Neural cell (in vitro differentiated cells): ENCODE measurements around the gene GMEB2. TPM values are rescaled to one million over a fixed set of nuclear protein-coding genes. Genes with fewer than 3 reads are reported as not detected.
"Not testable (repeated sequence)": the region's sequence is repeated elsewhere in the genome, so short reads cannot be mapped to it uniquely, and the experiment has no call there.

Experiments used
- H2AFZ ChIP-seq: fragments of 200-600, 300-800 bp; sonication (generic), shearing (Covaris generic); 2 replicates; pipeline ENCODE4 v1.6.0; 2014; ENCODE audit warnings: low read depth, mild to moderate bottlenecking, antibody characterized with exemption, low read length, moderate library complexity
- H3F3A ChIP-seq: fragments of 200-600 bp; shearing (Covaris generic); 2 replicates; pipeline ENCODE4 v1.6.1; 2016; ENCODE audit warnings: mild to moderate bottlenecking, moderate library complexity, mixed read lengths, antibody characterized with exemption, low read length; ENCODE audit not compliant: insufficient read depth, poor library complexity, severe bottlenecking
- H3K27ac ChIP-seq: fragments of 200-600, 300-800 bp; sonication (generic), shearing (Covaris generic); 2 replicates; pipeline ENCODE4 v1.5.1; 2014; ENCODE audit warnings: mild to moderate bottlenecking, low read length, moderate library complexity
- H3K27me3 ChIP-seq: fragments of 300-800, 200-600 bp; sonication (generic), shearing (Covaris generic); 2 replicates; pipeline ENCODE4 v1.6.0; 2014; ENCODE audit warnings: mild to moderate bottlenecking, low read depth, low read length, moderate library complexity; ENCODE audit not compliant: insufficient read depth
- H3K36me3 ChIP-seq: fragments of 300-800, 200-600 bp; sonication (generic), shearing (Covaris generic); 2 replicates; pipeline ENCODE4 v1.5.1; 2014; ENCODE audit warnings: mild to moderate bottlenecking, antibody characterized with exemption, low read length, moderate library complexity; ENCODE audit not compliant: insufficient read depth
- H3K4me2 ChIP-seq: fragments of 300-800, 200-600 bp; sonication (generic), shearing (Covaris generic); 2 replicates; pipeline ENCODE4 v1.6.0; 2014; ENCODE audit warnings: mild to moderate bottlenecking, low read length
- H3K4me3 ChIP-seq: fragments of 300-800, 200-600 bp; sonication (generic), shearing (Covaris generic); 2 replicates; pipeline ENCODE4 v1.5.1; 2014; ENCODE audit warnings: mild to moderate bottlenecking, low read length, moderate library complexity
- H3K79me2 ChIP-seq: fragments of 200-600 bp; shearing (Covaris generic); replicated peaks from 2 replicates; pipeline ENCODE4 v1.6.0; 2014; ENCODE audit warnings: mild to moderate bottlenecking, low read length, moderate library complexity; ENCODE audit not compliant: insufficient read depth
- H3K9ac ChIP-seq: fragments of 300-800, 200-600 bp; sonication (generic), shearing (Covaris generic); 2 replicates; pipeline ENCODE4 v1.6.1; 2016; ENCODE audit warnings: mild to moderate bottlenecking, low read length, mixed read lengths
- H3K9me2 ChIP-seq: fragments of 200-600 bp; shearing (Covaris generic); 2 replicates; pipeline ENCODE4 v1.6.1; 2016; ENCODE audit warnings: mild to moderate bottlenecking, low read length, mixed read lengths; ENCODE audit not compliant: insufficient read depth
- H3K9me3 ChIP-seq: fragments of 200-600, 300-800 bp; sonication (generic), shearing (Covaris generic); 2 replicates; pipeline ENCODE4 v1.6.1; 2016; ENCODE audit warnings: mild to moderate bottlenecking, mixed run types, low read length, moderate library complexity, mixed read lengths
- H4K20me1 ChIP-seq: fragments of 200-600 bp; shearing (Covaris generic); 2 replicates; pipeline ENCODE4 v1.6.1; 2016; ENCODE audit warnings: mild to moderate bottlenecking, mixed run types; ENCODE audit not compliant: insufficient read depth
- EP300 ChIP-seq: fragments of 450-650 bp; conservative IDR thresholded peaks from 2 replicates; pipeline ENCODE4 v1.6.1; 2014; ENCODE audit warnings: antibody characterized with exemption, mild to moderate bottlenecking, moderate library complexity; ENCODE audit not compliant: poor library complexity, severe bottlenecking
- EZH2 ChIP-seq: fragments of 200-600, 300-800 bp; shearing (Covaris generic), sonication (generic); IDR thresholded peaks from 2 replicates; pipeline ENCODE4 v1.6.1; 2014; ENCODE audit warnings: antibody characterized with exemption, low read length, borderline replicate concordance, mild to moderate bottlenecking; ENCODE audit not compliant: insufficient read depth, poor library complexity, severe bottlenecking
- MXI1 ChIP-seq: fragments of 450-650 bp; conservative IDR thresholded peaks from 2 replicates; pipeline ENCODE4 v1.6.1; 2014; ENCODE audit warnings: antibody characterized with exemption, mild to moderate bottlenecking; ENCODE audit not compliant: poor library complexity, severe bottlenecking
- POLR2AphosphoS5 ChIP-seq: IDR thresholded peaks from 2 replicates; pipeline ENCODE4 v1.6.1; 2012
- RAD21 ChIP-seq: fragments of 450-650 bp; conservative IDR thresholded peaks from 2 replicates; pipeline ENCODE4 v1.6.1; 2014; ENCODE audit warnings: antibody characterized with exemption, mild to moderate bottlenecking, moderate library complexity
- SMC3 ChIP-seq: fragments of 450-650 bp; conservative IDR thresholded peaks from 2 replicates; pipeline ENCODE4 v1.6.1; 2014; ENCODE audit warnings: antibody characterized with exemption, mild to moderate bottlenecking, moderate library complexity; ENCODE audit not compliant: poor library complexity
- TAF1 ChIP-seq: IDR thresholded peaks from 2 replicates; pipeline ENCODE4 v1.6.1; 2012; ENCODE audit warnings: low read depth
- polyA plus RNA-seq: library from polyadenylated mRNA; depleted of rRNA; stranded (reverse); fragments of >200 nt; gene quantifications from 2 replicates; pipeline ENCODE4 v1.2.3, GENCODE V29; 2014
- TF ChIP-seq, protein P1 (sequence below): fragments of 450-650 bp; IDR thresholded peaks from 2 replicates; pipeline ENCODE4 v1.5.1; 2014; ENCODE audit warnings: antibody characterized with exemption, mild to moderate bottlenecking, moderate library complexity; ENCODE audit not compliant: poor library complexity, severe bottlenecking
- TF ChIP-seq, protein P2 (sequence below): IDR thresholded peaks from 2 replicates; pipeline ENCODE4 v1.6.1; 2012; ENCODE audit warnings: borderline replicate concordance

The GMEB2 gene
- polyA plus RNA-seq, 1 donor from 2014 or later = 13.7 TPM

GRCh38 chr20:63673951-63674350, 47.0 kb upstream of the GMEB2 start:
- no peak overlapping the region for H3K4me2 ChIP-seq
- no peaks in the 10 kb centered on the region for H3K36me3 ChIP-seq
- no peaks in the 10 kb centered on the region for H3K27me3 ChIP-seq
- no peak overlapping the region for H3K9ac ChIP-seq
- TF ChIP-seq MXI1 = no peak
- TF ChIP-seq EP300 = no peak
- TF ChIP-seq, protein P1, sequence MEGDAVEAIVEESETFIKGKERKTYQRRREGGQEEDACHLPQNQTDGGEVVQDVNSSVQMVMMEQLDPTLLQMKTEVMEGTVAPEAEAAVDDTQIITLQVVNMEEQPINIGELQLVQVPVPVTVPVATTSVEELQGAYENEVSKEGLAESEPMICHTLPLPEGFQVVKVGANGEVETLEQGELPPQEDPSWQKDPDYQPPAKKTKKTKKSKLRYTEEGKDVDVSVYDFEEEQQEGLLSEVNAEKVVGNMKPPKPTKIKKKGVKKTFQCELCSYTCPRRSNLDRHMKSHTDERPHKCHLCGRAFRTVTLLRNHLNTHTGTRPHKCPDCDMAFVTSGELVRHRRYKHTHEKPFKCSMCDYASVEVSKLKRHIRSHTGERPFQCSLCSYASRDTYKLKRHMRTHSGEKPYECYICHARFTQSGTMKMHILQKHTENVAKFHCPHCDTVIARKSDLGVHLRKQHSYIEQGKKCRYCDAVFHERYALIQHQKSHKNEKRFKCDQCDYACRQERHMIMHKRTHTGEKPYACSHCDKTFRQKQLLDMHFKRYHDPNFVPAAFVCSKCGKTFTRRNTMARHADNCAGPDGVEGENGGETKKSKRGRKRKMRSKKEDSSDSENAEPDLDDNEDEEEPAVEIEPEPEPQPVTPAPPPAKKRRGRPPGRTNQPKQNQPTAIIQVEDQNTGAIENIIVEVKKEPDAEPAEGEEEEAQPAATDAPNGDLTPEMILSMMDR = no peak
- no peak for TF ChIP-seq SMC3
- no peak for TF ChIP-seq RAD21
- TF ChIP-seq, protein P2, sequence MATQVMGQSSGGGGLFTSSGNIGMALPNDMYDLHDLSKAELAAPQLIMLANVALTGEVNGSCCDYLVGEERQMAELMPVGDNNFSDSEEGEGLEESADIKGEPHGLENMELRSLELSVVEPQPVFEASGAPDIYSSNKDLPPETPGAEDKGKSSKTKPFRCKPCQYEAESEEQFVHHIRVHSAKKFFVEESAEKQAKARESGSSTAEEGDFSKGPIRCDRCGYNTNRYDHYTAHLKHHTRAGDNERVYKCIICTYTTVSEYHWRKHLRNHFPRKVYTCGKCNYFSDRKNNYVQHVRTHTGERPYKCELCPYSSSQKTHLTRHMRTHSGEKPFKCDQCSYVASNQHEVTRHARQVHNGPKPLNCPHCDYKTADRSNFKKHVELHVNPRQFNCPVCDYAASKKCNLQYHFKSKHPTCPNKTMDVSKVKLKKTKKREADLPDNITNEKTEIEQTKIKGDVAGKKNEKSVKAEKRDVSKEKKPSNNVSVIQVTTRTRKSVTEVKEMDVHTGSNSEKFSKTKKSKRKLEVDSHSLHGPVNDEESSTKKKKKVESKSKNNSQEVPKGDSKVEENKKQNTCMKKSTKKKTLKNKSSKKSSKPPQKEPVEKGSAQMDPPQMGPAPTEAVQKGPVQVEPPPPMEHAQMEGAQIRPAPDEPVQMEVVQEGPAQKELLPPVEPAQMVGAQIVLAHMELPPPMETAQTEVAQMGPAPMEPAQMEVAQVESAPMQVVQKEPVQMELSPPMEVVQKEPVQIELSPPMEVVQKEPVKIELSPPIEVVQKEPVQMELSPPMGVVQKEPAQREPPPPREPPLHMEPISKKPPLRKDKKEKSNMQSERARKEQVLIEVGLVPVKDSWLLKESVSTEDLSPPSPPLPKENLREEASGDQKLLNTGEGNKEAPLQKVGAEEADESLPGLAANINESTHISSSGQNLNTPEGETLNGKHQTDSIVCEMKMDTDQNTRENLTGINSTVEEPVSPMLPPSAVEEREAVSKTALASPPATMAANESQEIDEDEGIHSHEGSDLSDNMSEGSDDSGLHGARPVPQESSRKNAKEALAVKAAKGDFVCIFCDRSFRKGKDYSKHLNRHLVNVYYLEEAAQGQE = no peak
- TF ChIP-seq EZH2 = no peak
- no peak for TF ChIP-seq TAF1
- no peak for TF ChIP-seq POLR2AphosphoS5
- no peaks in the 10 kb centered on the region for H3K9me2 ChIP-seq
- H3K27ac ChIP-seq = no peak overlapping the region
- H3K4me3 ChIP-seq = no peak overlapping the region
- no peaks in the 10 kb centered on the region for H3K9me3 ChIP-seq
- no peaks in the 10 kb centered on the region for H4K20me1 ChIP-seq
- H3F3A ChIP-seq = no peaks in the 10 kb centered on the region
- no peak overlapping the region for H2AFZ ChIP-seq
- H3K79me2 ChIP-seq = no peaks in the 10 kb centered on the region

GRCh38 chr20:63672666-63673065, 45.8 kb upstream of the GMEB2 start:
- Histone ChIP-seq H3K9me3 (no peaks in the 10 kb centered on the region), H2AFZ (no peak overlapping the region), H4K20me1 (no peaks in the 10 kb centered on the region), H3F3A (no peaks in the 10 kb centered on the region), H3K27me3 (no peaks in the 10 kb centered on the region), H3K79me2 (no peaks in the 10 kb centered on the region), H3K27ac (no peak overlapping the region), H3K36me3 (no peaks in the 10 kb centered on the region), H3K9ac (no peak overlapping the region), H3K4me3 (no peak overlapping the region), H3K9me2 (no peaks in the 10 kb centered on the region), H3K4me2 (no peak overlapping the region)
- TF ChIP-seq POLR2AphosphoS5 = no peak
- TF ChIP-seq SMC3 = no peak
- no peak for TF ChIP-seq MXI1
- TF ChIP-seq, protein P1 = no peak
- no peak for TF ChIP-seq EZH2
- TF ChIP-seq EP300 = no peak
- TF ChIP-seq, protein P2 = no peak
- TF ChIP-seq TAF1 = no peak
- TF ChIP-seq RAD21 = no peak

DNA sequence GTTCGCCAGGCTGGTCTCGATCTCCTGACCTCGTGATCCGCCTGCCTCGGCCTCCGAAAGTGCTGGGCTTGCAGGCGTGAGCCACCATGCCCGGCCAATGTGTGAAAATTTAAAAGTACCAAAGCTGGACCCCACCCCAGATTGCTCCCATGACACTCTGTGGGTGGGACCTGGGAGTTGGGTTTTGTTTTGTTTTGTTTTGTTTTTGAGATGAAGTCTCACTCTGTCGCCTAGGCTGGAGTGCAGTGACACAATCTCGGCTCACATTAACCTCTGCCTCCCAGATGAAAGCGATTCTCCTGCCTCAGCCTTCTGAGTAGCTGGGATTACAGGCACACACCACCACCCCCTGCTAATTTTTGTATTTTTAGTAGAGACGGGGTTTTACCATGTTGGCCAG, 44.8 kb upstream of the GMEB2 start:
- not testable (repeated sequence) for H4K20me1 ChIP-seq, H3K9ac ChIP-seq, H2AFZ ChIP-seq, H3K79me2 ChIP-seq, H3K9me2 ChIP-seq, H3K27me3 ChIP-seq, H3F3A ChIP-seq, H3K27ac ChIP-seq, H3K9me3 ChIP-seq, H3K4me2 ChIP-seq, H3K36me3 ChIP-seq, H3K4me3 ChIP-seq
